Measurements from ENCODE around the gene MUCL1.

GRCh38 chr12:54831631-54832030 is 22.7 kb upstream of the MUCL1 start:
- no peak for TF ChIP-seq CTCF (IDR thresholded peaks at IDR 0.05)
- TF ChIP-seq ZFX (IDR thresholded peaks at IDR 0.05; ENCODE audit: borderline replicate concordance), result no peak

All from 22Rv1 (cell line).